ENCODE measurements around the gene COL16A1. TPM values are rescaled to one million over a fixed set of nuclear protein-coding genes. Genes with fewer than 3 reads are reported as not detected.
A peak's percentile ranks its signal among the peaks of the same experiment; 100 is the strongest.

The COL16A1 gene
- total RNA-seq, 4 donors from 2014 or later, result 14.3 to 135 (median 40.1) TPM

- H3K4me1 ChIP-seq, result peaks cover 19 to 58% (median 38%) of the 10 kb centered on the region in 4 donors
- in situ Hi-C loops (cut with MboI; ENCODE audit: low pct_ligation_motif_present in 1 of 4, low pct_unique_long_range_greater_than_20kb in 1 of 4, low sequenced_read_pairs in 3 of 4) (loop anchor here in 3 of 4 donors (25.0 kb wide), 2 partner anchors 116 to 291 kb away; no protein-coding TSS in a partner anchor), intact Hi-C loops (cut with DNase I; ENCODE audit: low total_unique reads) (no loop called here)
- 63 to 73% methylated on average over 2 to 8 of the region's 8 CpGs for WGBS, 2 donors (ENCODE audit: low coverage in 1 of 2)
- no peak for TF ChIP-seq EP300 (IDR thresholded peaks at IDR 0.05; ENCODE audit: low read depth)
- no peak for TF ChIP-seq CTCF (IDR thresholded peaks at IDR 0.05)
- TF ChIP-seq POLR2AphosphoS5 (IDR thresholded peaks at IDR 0.05), result no peak
- no peak for TF ChIP-seq POLR2A (IDR thresholded peaks at IDR 0.05)
- peaks cover 3% of the 10 kb centered on the region for H3K27me3 ChIP-seq
- no peaks in the 10 kb centered on the region for H3K36me3 ChIP-seq
- no peak for DNase-seq
- H3K27ac ChIP-seq, result peak overlapping the region in 3 of 4 donors; percentile 72 to 83 (median 81)
- no peak overlapping the region for H3K4me3 ChIP-seq
- H3K9me3 ChIP-seq, result no peaks in the 10 kb centered on the region
Observed at GRCh38 chr1:31671561-31672201, 32.1 kb downstream of the COL16A1 start.

- intact Hi-C loops (cut with DNase I; ENCODE audit: low total_unique reads), result no loop called here
- DNase-seq, result no peak
- WGBS, 2 donors (ENCODE audit: low coverage in 1 of 2), result 87% methylated on average over 11 of the region's 11 CpGs; no CpG with 5 or more reads in 1 of the 2 donors
- in situ Hi-C loops (cut with MboI; ENCODE audit: low pct_ligation_motif_present in 1 of 4, low pct_unique_long_range_greater_than_20kb in 1 of 4, low sequenced_read_pairs in 3 of 4), result loop anchor here in 3 of 4 donors (25.0 kb wide), 2 partner anchors 116 to 291 kb away; no protein-coding TSS in a partner anchor
- Histone ChIP-seq H3K4me3 (no peak overlapping the region), H3K27ac (peak overlapping the region; percentile 72 to 83 (median 78)), H3K27me3 (peaks cover 3% of the 10 kb centered on the region), H3K36me3 (no peaks in the 10 kb centered on the region), H3K4me1 (peaks cover 19 to 63% (median 43%) of the 10 kb centered on the region in 4 donors), H3K9me3 (no peaks in the 10 kb centered on the region)
- no peak for TF ChIP-seq POLR2A (IDR thresholded peaks at IDR 0.05)
- TF ChIP-seq CTCF (IDR thresholded peaks at IDR 0.05), result no peak
- TF ChIP-seq POLR2AphosphoS5 (IDR thresholded peaks at IDR 0.05), result no peak
- TF ChIP-seq EP300 (IDR thresholded peaks at IDR 0.05; ENCODE audit: low read depth), result no peak
Observed at GRCh38 chr1:31671147-31671546, 32.7 kb downstream of the COL16A1 start.

- DNase-seq, result no peak
- 64 to 80% methylated on average over 3 to 6 of the region's 6 CpGs for WGBS, 2 donors (ENCODE audit: low coverage in 1 of 2)
- peaks cover 19 to 67% (median 45%) of the 10 kb centered on the region in 4 donors for H3K4me1 ChIP-seq
- H3K27ac ChIP-seq, result peak overlapping the region; percentile 72 to 83 (median 78)
- in situ Hi-C loops (cut with MboI; ENCODE audit: low pct_ligation_motif_present in 1 of 4, low pct_unique_long_range_greater_than_20kb in 1 of 4, low sequenced_read_pairs in 3 of 4), result loop anchor here in 3 of 4 donors (25.0 kb wide), 2 partner anchors 117 to 292 kb away; no protein-coding TSS in a partner anchor
- peak overlapping the region in 3 of 4 donors; percentile 14 to 28 (median 21) for H3K4me3 ChIP-seq
- H3K36me3 ChIP-seq, result no peaks in the 10 kb centered on the region
- peaks cover 3% of the 10 kb centered on the region for H3K27me3 ChIP-seq
- TF ChIP-seq EP300 (IDR thresholded peaks at IDR 0.05; ENCODE audit: low read depth) (no peak), POLR2A (IDR thresholded peaks at IDR 0.05) (no peak), POLR2AphosphoS5 (IDR thresholded peaks at IDR 0.05) (no peak), CTCF (IDR thresholded peaks at IDR 0.05) (no peak)
- intact Hi-C loops (cut with DNase I; ENCODE audit: low total_unique reads), result no loop called here
- H3K9me3 ChIP-seq, result no peaks in the 10 kb centered on the region
Observed at GRCh38 chr1:31670593-31670964, 33.2 kb downstream of the COL16A1 start.

- WGBS, 2 donors (ENCODE audit: low coverage in 1 of 2), result 7 to 11% methylated on average over 12 to 30 of the region's 30 CpGs
- TF ChIP-seq EP300 (IDR thresholded peaks at IDR 0.05; ENCODE audit: low read depth) (no peak), CTCF (IDR thresholded peaks at IDR 0.05) (peak in 3 of 5 experiments; percentile 7 to 34 (median 21)), POLR2A (IDR thresholded peaks at IDR 0.05) (peak; percentile 72), POLR2AphosphoS5 (IDR thresholded peaks at IDR 0.05) (peak; percentile 48 to 75 (median 72))
- intact Hi-C loops (cut with DNase I; ENCODE audit: low total_unique reads), result loop anchor here (5.0 to 10.0 kb wide), 2 partner anchors 47 to 75 kb away; no protein-coding TSS in a partner anchor
- Histone ChIP-seq H3K4me3 (peak overlapping the region in 3 of 4 donors; percentile 14 to 28 (median 21)), H3K27ac (peak overlapping the region; percentile 72 to 83 (median 78)), H3K4me1 (peaks cover 19 to 61% (median 43%) of the 10 kb centered on the region in 4 donors), H3K27me3 (peaks cover 3% of the 10 kb centered on the region), H3K9me3 (no peaks in the 10 kb centered on the region), H3K36me3 (no peaks in the 10 kb centered on the region)
- DNase-seq, result peak; percentile 90
- in situ Hi-C loops (cut with MboI; ENCODE audit: low pct_ligation_motif_present in 1 of 4, low pct_unique_long_range_greater_than_20kb in 1 of 4, low sequenced_read_pairs in 3 of 4), result loop anchor here in 3 of 4 donors (10.0 to 25.0 kb wide), 3 partner anchors 115 to 292 kb away; no protein-coding TSS in a partner anchor
Observed at GRCh38 chr1:31669786-31670592, 33.8 kb downstream of the COL16A1 start.

Measured in transverse colon (tissue), 4 donors.